ENCODE results near the gene OR10Z1.

OR10Z1 gene

DNA sequence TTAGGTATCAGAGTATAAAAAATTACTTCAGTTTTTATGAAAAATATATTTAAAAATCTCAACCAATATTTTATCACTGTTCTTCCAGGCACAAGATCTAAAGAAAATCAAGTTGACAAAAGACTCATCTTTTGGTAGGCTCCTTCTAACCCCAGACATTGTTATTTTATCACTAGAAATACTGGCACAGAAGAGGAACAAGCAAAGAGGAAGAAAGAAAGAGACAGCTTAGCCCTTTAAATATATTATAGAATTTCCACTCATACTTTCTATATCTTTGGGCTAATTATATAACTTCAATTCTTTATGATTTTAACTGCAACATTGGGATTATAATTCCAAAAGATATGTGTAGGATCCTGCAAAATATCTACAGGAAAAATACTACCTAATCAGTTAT is 49.0 kb downstream of the OR10Z1 start:
- TF ChIP-seq, protein P1, sequence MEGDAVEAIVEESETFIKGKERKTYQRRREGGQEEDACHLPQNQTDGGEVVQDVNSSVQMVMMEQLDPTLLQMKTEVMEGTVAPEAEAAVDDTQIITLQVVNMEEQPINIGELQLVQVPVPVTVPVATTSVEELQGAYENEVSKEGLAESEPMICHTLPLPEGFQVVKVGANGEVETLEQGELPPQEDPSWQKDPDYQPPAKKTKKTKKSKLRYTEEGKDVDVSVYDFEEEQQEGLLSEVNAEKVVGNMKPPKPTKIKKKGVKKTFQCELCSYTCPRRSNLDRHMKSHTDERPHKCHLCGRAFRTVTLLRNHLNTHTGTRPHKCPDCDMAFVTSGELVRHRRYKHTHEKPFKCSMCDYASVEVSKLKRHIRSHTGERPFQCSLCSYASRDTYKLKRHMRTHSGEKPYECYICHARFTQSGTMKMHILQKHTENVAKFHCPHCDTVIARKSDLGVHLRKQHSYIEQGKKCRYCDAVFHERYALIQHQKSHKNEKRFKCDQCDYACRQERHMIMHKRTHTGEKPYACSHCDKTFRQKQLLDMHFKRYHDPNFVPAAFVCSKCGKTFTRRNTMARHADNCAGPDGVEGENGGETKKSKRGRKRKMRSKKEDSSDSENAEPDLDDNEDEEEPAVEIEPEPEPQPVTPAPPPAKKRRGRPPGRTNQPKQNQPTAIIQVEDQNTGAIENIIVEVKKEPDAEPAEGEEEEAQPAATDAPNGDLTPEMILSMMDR (IDR thresholded peaks at IDR 0.05; ENCODE audit: extremely low read depth, insufficient read depth, missing control alignments): no peak
- in situ Hi-C loops (cut with MboI; ENCODE audit: low pct_unique_long_range_greater_than_20kb, low sequenced_read_pairs, unreplicated experiment): no loop called here
- DNase-seq (ENCODE audit: low spot score): no peak

DNA sequence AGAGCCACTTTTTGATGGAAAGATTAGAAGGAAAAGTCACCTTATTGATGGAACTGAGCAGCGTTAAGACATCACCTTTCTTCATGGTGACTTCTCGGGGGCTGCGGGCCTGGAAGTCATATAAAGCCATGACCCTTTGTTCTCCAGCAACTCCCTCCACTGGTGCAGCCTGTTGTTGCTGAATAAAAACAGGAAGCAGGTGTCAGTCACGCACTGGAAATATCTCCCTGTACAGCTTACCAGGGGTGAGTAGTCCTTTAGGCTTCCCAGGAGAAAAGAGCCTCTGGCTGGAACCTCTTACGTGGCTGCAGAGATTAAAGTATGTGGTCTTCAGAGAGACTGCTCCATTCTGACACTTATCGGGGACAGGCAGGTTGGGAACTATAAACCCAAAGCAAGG is 49.5 kb downstream of the OR10Z1 start:
- in situ Hi-C loops (cut with MboI; ENCODE audit: low pct_unique_long_range_greater_than_20kb, low sequenced_read_pairs, unreplicated experiment): no loop called here
- TF ChIP-seq, protein P1 (IDR thresholded peaks at IDR 0.05; ENCODE audit: extremely low read depth, insufficient read depth, missing control alignments): no peak
- DNase-seq (ENCODE audit: low spot score): no peak
